M059J (cell line): ENCODE results near the gene MTX3. TPM values are rescaled to one million over a fixed set of nuclear protein-coding genes. Genes with fewer than 3 reads are reported as not detected.

Source experiments
- DNase-seq: peaks from one replicate; pipeline ENCODE4 v3.0.0-alpha.2; 2012; ENCODE audit warnings: low read depth
- total RNA-seq: library from RNA; depleted of rRNA; stranded (reverse); fragments of >200 nt; shearing (Covaris generic); gene quantifications from 2 replicates; pipeline ENCODE4 v1.2.3, GENCODE V29; 2014; rRNA removed

MTX3 gene
- total RNA-seq, 1 experiment from 2014 or later, result 10.8 TPM

GRCh38 chr5:79936002-79936645, 54.9 kb downstream of the MTX3 start:
- DNase-seq, result no peak

DNA sequence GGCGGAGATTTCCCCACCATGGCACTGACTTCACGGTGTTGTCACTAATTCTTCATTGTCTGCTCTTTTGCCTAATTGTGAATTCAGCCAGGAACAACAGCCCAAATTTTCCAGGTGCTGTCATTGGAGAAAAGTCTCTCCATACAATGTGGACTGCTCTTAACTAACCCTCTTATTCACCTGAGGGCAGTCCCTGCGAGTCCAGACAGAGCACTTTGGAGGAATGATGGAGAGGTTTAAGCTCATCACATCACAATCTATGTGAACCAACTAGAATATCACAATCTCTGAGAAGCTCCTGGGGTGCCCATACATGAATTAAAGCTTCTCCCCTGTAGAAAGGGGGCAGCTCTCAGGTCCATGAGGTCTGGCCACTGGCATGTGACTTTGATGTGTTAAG, 56.4 kb downstream of the MTX3 start:
- DNase-seq, result no peak

DNA sequence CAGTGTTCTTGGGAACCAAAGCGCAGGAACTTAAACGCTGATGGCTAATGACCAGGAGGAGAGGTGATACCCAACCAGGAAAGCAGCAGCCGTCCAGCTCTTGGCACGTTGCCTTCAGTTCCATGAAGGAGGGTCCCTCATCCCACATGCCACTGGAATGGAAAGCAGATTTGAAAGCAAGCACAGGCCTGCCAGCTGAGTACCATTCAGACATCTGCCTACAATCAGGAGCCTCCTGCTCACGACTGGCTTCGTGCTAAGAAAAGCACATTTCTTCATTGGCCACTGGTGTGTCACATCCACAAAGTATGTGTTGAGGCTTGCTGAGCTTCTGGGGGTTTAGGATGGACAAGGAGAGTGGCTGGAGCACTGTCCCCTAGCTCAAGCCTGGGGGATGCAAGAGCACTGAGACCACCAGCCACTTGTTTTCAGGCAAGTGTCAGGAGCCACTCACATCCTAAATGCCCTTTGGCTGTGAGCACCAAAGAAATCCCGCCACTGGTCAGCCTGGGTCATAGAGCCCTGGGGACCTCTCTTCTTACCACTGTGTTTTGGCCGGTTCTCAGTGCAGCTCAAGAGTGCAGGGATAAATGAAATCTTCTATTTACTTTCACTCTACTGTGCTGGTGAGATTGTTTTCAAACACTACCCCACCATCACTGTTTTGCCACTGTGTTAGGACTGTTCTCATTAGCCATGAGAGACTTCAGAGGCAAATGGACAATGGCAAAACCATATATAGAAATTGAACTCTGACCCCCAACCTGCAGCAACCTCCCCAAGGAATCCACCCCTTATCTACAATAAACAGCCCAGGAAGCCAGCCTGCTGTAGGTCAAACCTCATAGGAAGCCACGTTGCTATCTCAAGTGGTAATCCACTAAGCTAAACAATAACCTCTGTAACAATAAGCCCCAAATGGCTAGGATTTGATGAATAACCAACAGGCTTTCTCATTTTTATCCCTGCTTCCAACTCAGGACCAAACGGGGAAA, 58.3 kb downstream of the MTX3 start:
- DNase-seq, result no peak

GRCh38 chr5:79931866-79932265, 59.2 kb downstream of the MTX3 start:
- DNase-seq, result no peak

DNA sequence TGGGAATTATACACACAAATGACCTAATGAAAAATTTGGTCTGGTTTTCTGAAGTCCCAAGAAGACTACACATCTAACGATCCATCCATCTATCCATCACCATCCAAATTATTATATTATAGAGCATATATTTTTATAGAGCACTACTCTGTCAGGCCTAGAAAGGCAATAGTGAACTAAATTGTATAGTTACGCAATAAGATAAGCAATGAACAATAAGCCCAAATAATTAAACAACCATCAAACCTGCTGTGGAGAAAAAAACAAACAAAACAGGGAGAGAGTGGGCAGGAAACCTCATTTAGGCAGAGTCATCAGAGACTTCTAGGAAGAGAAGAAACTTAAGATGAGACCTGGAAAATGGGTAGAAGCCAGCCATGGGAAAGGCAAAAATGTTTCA, 59.7 kb downstream of the MTX3 start:
- DNase-seq, result no peak

- DNase-seq, result no peak
Observed at GRCh38 chr5:79929095-79929494, 62.0 kb downstream of the MTX3 start.

Other genes starting within 250 kb of the MTX3 start
- 0.22 and 0.79 TPM in 2 replicates for gene THBS4, start 44.1 kb upstream of the MTX3 start, total RNA-seq